Caco-2 (cell line): ENCODE results near the gene FAHD1. TPM values are rescaled to one million over a fixed set of nuclear protein-coding genes. Genes with fewer than 3 reads are reported as not detected.

ENCODE experiments used
- BruUV-seq: library from RNA; stranded (reverse); fragments of 400-500 nt; replicated peaks from 2 replicates; lab custom pipeline; 2021; lab: Mats Ljungman, UMichigan
- CTCF ChIA-PET: fragments of 300-600 bp; sonication (Branson Sonifier 250); formaldehyde crosslinking; loops from one replicate; lab custom pipeline; 2022; ENCODE audit warnings: antibody characterized with exemption; lab: Charles Lee
- POLR2A ChIA-PET: fragments of 300-600 bp; sonication (Branson Sonifier 250); formaldehyde crosslinking; loops from one replicate; lab custom pipeline; 2022; ENCODE audit warnings: antibody characterized with exemption; lab: Charles Lee
- DNase-seq, 2 experiments: peaks; one replicate each; pipeline versions ENCODE4 v3.0.0 to v3.0.0-alpha.2; 2020 to 2022
- H3K27me3 ChIP-seq: replicated peaks from 2 replicates; pipeline ENCODE4 v1.6.0; 2011; ENCODE audit warnings: low read length; ENCODE audit not compliant: control insufficient read depth, insufficient read depth
- H3K36me3 ChIP-seq: 2 replicates; pipeline ENCODE4 v1.5.1; 2011; ENCODE audit warnings: low read length; ENCODE audit not compliant: control insufficient read depth, insufficient read depth
- H3K4me1 ChIP-seq: fragments of 250-450 bp; sonication (Bioruptor Pico); 2 replicates; pipeline ENCODE4 v1.5.1; 2020; ENCODE audit warnings: mild to moderate bottlenecking
- H3K4me3 ChIP-seq: 2 replicates; pipeline ENCODE4 v1.5.1; 2011; ENCODE audit warnings: low read depth, mild to moderate bottlenecking, control low read depth, low read length
- H3K9me3 ChIP-seq: fragments of 250-450 bp; sonication (Bioruptor Pico); 2 replicates; pipeline ENCODE4 v1.5.1; 2020; ENCODE audit warnings: mild to moderate bottlenecking, moderate library complexity
- H3K27ac Mint-ChIP-seq: one replicate; pipeline ENCODE4 v1.8.0; 2022; ENCODE audit warnings: mixed read lengths; ENCODE audit not compliant: unreplicated experiment
- H3K27me3 Mint-ChIP-seq: one replicate; pipeline ENCODE4 v1.8.0; 2022; ENCODE audit warnings: mixed read lengths; ENCODE audit not compliant: insufficient read depth, unreplicated experiment
- H3K36me3 Mint-ChIP-seq: one replicate; pipeline ENCODE4 v1.8.0; 2022; ENCODE audit warnings: mild to moderate bottlenecking, mixed read lengths; ENCODE audit not compliant: insufficient read depth, unreplicated experiment
- H3K4me1 Mint-ChIP-seq: one replicate; pipeline ENCODE4 v1.8.0; 2022; ENCODE audit warnings: low read depth, mixed read lengths; ENCODE audit not compliant: unreplicated experiment
- H3K4me3 Mint-ChIP-seq: one replicate; pipeline ENCODE4 v1.8.0; 2022; ENCODE audit warnings: mild to moderate bottlenecking, moderate library complexity, mixed read lengths; ENCODE audit not compliant: unreplicated experiment
- H3K9me3 Mint-ChIP-seq: one replicate; pipeline ENCODE4 v1.8.0; 2022; ENCODE audit warnings: mixed read lengths; ENCODE audit not compliant: unreplicated experiment
- intact Hi-C: fragments of 100-400 bp; cut with micrococcal nuclease; formaldehyde crosslinking; loops from one replicate; pipeline ENCODE4 v1.10.0; 2022; ENCODE audit not compliant: unreplicated experiment
- total RNA-seq: library from RNA; stranded (reverse); gene quantifications from 2 replicates; pipeline ENCODE4 v1.2.3, GENCODE V29; 2022
- TF ChIP-seq, protein P1 (sequence below), 2 experiments: fragments of 200-600 bp in 1 of 2; IDR thresholded peaks; 1 replicate in 1 of 2; 2 replicates in 1 of 2; pipeline versions ENCODE4 v1.5.1 to v1.8.0; 2011 to 2022; ENCODE audit warnings: antibody characterized with exemption in 1 of 2, control low read depth in 1 of 2, inconsistent platforms in 1 of 2, low read depth in 1 of 2, low read length in 1 of 2, mild to moderate bottlenecking in 1 of 2, moderate library complexity in 1 of 2; ENCODE audit not compliant: insufficient read depth in 1 of 2, severe bottlenecking in 1 of 2, unreplicated experiment in 1 of 2

The FAHD1 gene
- total RNA-seq, 1 experiment from 2014 or later = 16.5 TPM

GRCh38 chr16:1845985-1846384, 19.0 kb downstream of the FAHD1 start:
- no peak for DNase-seq
- no peak overlapping the region for H3K4me3 Mint-ChIP-seq
- H3K27ac Mint-ChIP-seq = no peak overlapping the region
- intact Hi-C loops = no loop called here
- peaks cover 2% of the 10 kb centered on the region for H3K27me3 Mint-ChIP-seq
- Histone ChIP-seq H3K36me3 (no peaks in the 10 kb centered on the region), H3K9me3 (no peaks in the 10 kb centered on the region), H3K4me3 (no peak overlapping the region), H3K4me1 (no peaks in the 10 kb centered on the region), H3K27me3 (no peaks in the 10 kb centered on the region)
- H3K9me3 Mint-ChIP-seq = no peaks in the 10 kb centered on the region
- TF ChIP-seq, protein P1, sequence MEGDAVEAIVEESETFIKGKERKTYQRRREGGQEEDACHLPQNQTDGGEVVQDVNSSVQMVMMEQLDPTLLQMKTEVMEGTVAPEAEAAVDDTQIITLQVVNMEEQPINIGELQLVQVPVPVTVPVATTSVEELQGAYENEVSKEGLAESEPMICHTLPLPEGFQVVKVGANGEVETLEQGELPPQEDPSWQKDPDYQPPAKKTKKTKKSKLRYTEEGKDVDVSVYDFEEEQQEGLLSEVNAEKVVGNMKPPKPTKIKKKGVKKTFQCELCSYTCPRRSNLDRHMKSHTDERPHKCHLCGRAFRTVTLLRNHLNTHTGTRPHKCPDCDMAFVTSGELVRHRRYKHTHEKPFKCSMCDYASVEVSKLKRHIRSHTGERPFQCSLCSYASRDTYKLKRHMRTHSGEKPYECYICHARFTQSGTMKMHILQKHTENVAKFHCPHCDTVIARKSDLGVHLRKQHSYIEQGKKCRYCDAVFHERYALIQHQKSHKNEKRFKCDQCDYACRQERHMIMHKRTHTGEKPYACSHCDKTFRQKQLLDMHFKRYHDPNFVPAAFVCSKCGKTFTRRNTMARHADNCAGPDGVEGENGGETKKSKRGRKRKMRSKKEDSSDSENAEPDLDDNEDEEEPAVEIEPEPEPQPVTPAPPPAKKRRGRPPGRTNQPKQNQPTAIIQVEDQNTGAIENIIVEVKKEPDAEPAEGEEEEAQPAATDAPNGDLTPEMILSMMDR (IDR thresholded peaks at IDR 0.05; ENCODE audit: insufficient read depth in 1 of 2, low read depth in 1 of 2, low read length in 1 of 2, severe bottlenecking in 1 of 2, unreplicated experiment in 1 of 2) = no peak
- CTCF ChIA-PET = no interaction called here
- no peaks in the 10 kb centered on the region for H3K36me3 Mint-ChIP-seq
- POLR2A ChIA-PET = no interaction called here
- no peaks in the 10 kb centered on the region for H3K4me1 Mint-ChIP-seq
- no TSS peak for BruUV-seq

DNA sequence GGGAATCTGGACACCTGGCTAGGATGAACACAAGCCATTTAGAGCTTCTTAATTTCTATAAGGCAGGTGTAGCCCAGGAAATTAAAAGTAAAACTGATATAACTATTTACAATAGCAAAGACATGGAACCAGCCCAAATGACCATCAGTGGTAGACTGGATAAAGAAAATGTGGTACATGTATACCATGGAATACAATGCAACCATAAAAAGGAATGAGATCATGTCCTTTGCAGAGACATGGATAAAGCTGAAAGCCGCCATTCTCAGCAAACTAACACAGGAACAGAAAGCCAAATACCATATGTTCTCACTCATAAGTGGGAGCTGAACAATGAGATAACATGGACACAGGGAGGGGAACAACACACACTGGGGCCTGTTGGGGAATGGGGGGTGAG, 19.4 kb downstream of the FAHD1 start:
- Mint-ChIP-seq H3K27me3 (peaks cover 7% of the 10 kb centered on the region), H3K4me1 (no peaks in the 10 kb centered on the region), H3K4me3 (no peak overlapping the region), H3K27ac (no peak overlapping the region), H3K9me3 (no peaks in the 10 kb centered on the region), H3K36me3 (no peaks in the 10 kb centered on the region)
- no peaks in the 10 kb centered on the region for H3K27me3 ChIP-seq
- H3K36me3 ChIP-seq = no peaks in the 10 kb centered on the region
- BruUV-seq = no TSS peak
- no peak for DNase-seq
- ChIA-PET POLR2A (no interaction called here), CTCF (no interaction called here)
- TF ChIP-seq, protein P1 (IDR thresholded peaks at IDR 0.05; ENCODE audit: insufficient read depth in 1 of 2, low read depth in 1 of 2, low read length in 1 of 2, severe bottlenecking in 1 of 2, unreplicated experiment in 1 of 2) = no peak
- intact Hi-C loops = no loop called here
- no peaks in the 10 kb centered on the region for H3K4me1 ChIP-seq
- H3K9me3 ChIP-seq = no peaks in the 10 kb centered on the region
- H3K4me3 ChIP-seq = no peak overlapping the region

DNA sequence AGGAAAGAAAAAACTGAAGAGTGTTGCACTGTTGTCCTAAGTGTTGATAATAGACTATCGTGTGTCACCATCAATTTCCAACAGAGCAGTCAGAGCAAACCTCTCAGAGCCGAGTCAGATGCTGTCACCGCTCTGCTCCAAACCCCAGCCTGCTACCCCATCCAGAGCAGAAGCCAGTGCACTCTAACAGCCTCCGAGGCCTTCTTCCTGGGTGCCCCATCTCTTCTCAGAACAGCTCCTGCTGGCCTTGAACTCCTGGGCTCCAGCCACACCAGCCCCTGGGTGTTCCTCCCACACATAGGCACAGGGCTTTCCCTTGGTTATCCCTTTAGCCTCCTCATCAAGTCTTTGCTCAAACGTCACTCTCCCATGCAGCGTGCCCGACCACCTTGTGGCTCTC, 24.0 kb downstream of the FAHD1 start:
- H3K27me3 Mint-ChIP-seq = peaks cover 17% of the 10 kb centered on the region
- Histone ChIP-seq H3K27me3 (no peaks in the 10 kb centered on the region), H3K36me3 (no peaks in the 10 kb centered on the region), H3K9me3 (no peaks in the 10 kb centered on the region), H3K4me3 (no peak overlapping the region), H3K4me1 (no peaks in the 10 kb centered on the region)
- DNase-seq = no peak
- intact Hi-C loops = no loop called here
- H3K27ac Mint-ChIP-seq = no peak overlapping the region
- CTCF ChIA-PET = no interaction called here
- TF ChIP-seq, protein P1 (IDR thresholded peaks at IDR 0.05; ENCODE audit: insufficient read depth in 1 of 2, low read depth in 1 of 2, low read length in 1 of 2, severe bottlenecking in 1 of 2, unreplicated experiment in 1 of 2) = no peak
- BruUV-seq = no TSS peak
- H3K4me3 Mint-ChIP-seq = no peak overlapping the region
- H3K9me3 Mint-ChIP-seq = no peaks in the 10 kb centered on the region
- H3K36me3 Mint-ChIP-seq = no peaks in the 10 kb centered on the region
- H3K4me1 Mint-ChIP-seq = no peaks in the 10 kb centered on the region
- POLR2A ChIA-PET = no interaction called here
